Measurements from ENCODE around the gene ATG101. TPM values are rescaled to one million over a fixed set of nuclear protein-coding genes. Genes with fewer than 3 reads are reported as not detected.

The ATG101 gene
- total RNA-seq, 4 donors from 2014 or later, result 23.3 to 49.4 (median 37.3) TPM

GRCh38 chr12:52042706-52043385 is 26.9 kb upstream of the ATG101 start:
- intact Hi-C loops (cut with DNase I; ENCODE audit: low total_unique reads), result loop anchor here (5.0 kb wide), 1 partner anchor 1004 kb away; no protein-coding TSS in a partner anchor

GRCh38 chr12:52043386-52044212 is 26.2 kb upstream of the ATG101 start:
- Histone ChIP-seq H3K4me3 (peak overlapping the region; percentile 52 to 74 (median 61)), H3K4me1 (peaks cover 53 to 56% of the 10 kb centered on the region in 2 donors), H3K9me3 (no peaks in the 10 kb centered on the region), H3K36me3 (no peaks in the 10 kb centered on the region), H3K27ac (peak overlapping the region; percentile 90 to 98 (median 94)), H3K27me3 (no peaks in the 10 kb centered on the region)
- TF ChIP-seq POLR2A (IDR thresholded peaks at IDR 0.05), result peak; percentile 91 to 97
- TF ChIP-seq CTCF (IDR thresholded peaks at IDR 0.05 in 4 of 5, conservative IDR thresholded peaks at IDR 0.05 in 1 of 5), result no peak
- peak; percentile 61 to 65 for ATAC-seq
- DNase-seq, result peak; percentile 86 to 97
- intact Hi-C loops (cut with DNase I; ENCODE audit: low total_unique reads), result loop anchor here (5.0 kb wide), 1 partner anchor 1004 kb away; no protein-coding TSS in a partner anchor
- in situ Hi-C loops (cut with MboI; ENCODE audit: low sequenced_read_pairs in 4 of 4), result no loop called here

More at GRCh38 chr12:52042706-52043385, 26.9 kb upstream of the ATG101 start:
- H3K4me1 ChIP-seq, result peaks cover 57 to 59% of the 10 kb centered on the region in 2 donors
- H3K27ac ChIP-seq, result peak overlapping the region; percentile 90 to 98 (median 94)
- H3K27me3 ChIP-seq, result no peaks in the 10 kb centered on the region
- H3K4me3 ChIP-seq, result no peak overlapping the region
- no peaks in the 10 kb centered on the region for H3K9me3 ChIP-seq
- peak; percentile 68 to 88 for DNase-seq
- in situ Hi-C loops (cut with MboI; ENCODE audit: low sequenced_read_pairs in 4 of 4), result no loop called here
- TF ChIP-seq POLR2A (IDR thresholded peaks at IDR 0.05) (peak in 1 of 2 donors; percentile 12), CTCF (IDR thresholded peaks at IDR 0.05 in 4 of 5, conservative IDR thresholded peaks at IDR 0.05 in 1 of 5) (no peak)
- ATAC-seq, result peak; percentile 46 to 56
- no peaks in the 10 kb centered on the region for H3K36me3 ChIP-seq

GRCh38 chr12:52044292-52044983 is 25.3 kb upstream of the ATG101 start:
- peak; percentile 65 to 67 for ATAC-seq
- Histone ChIP-seq H3K9me3 (no peaks in the 10 kb centered on the region), H3K4me1 (peaks cover 58 to 62% of the 10 kb centered on the region in 2 donors), H3K27me3 (no peaks in the 10 kb centered on the region), H3K36me3 (no peaks in the 10 kb centered on the region), H3K4me3 (peak overlapping the region; percentile 52 to 74 (median 61)), H3K27ac (peak overlapping the region; percentile 90 to 98 (median 94))
- peak in 1 of 5 experiments; percentile 5 for TF ChIP-seq CTCF (IDR thresholded peaks at IDR 0.05 in 4 of 5, conservative IDR thresholded peaks at IDR 0.05 in 1 of 5)
- peak in 1 of 2 donors; percentile 46 for TF ChIP-seq POLR2A (IDR thresholded peaks at IDR 0.05)
- DNase-seq, result peak; percentile 87 to 95
- in situ Hi-C loops (cut with MboI; ENCODE audit: low sequenced_read_pairs in 4 of 4) (no loop called here), intact Hi-C loops (cut with DNase I; ENCODE audit: low total_unique reads) (loop anchor here (5.0 kb wide), 1 partner anchor 1003 kb away; no protein-coding TSS in a partner anchor)

- in situ Hi-C loops (cut with MboI; ENCODE audit: low sequenced_read_pairs in 4 of 4), result no loop called here
- ATAC-seq (no peak), DNase-seq (no peak)
- Histone ChIP-seq H3K27ac (peak overlapping the region; percentile 90 to 98 (median 94)), H3K9me3 (no peaks in the 10 kb centered on the region), H3K36me3 (no peaks in the 10 kb centered on the region), H3K4me3 (peak overlapping the region; percentile 52 to 74 (median 61)), H3K4me1 (peaks cover 67 to 71% of the 10 kb centered on the region in 2 donors), H3K27me3 (no peaks in the 10 kb centered on the region)
- intact Hi-C loops (cut with DNase I; ENCODE audit: low total_unique reads), result no loop called here
- TF ChIP-seq POLR2A (IDR thresholded peaks at IDR 0.05) (peak; percentile 11 to 37), CTCF (IDR thresholded peaks at IDR 0.05 in 4 of 5, conservative IDR thresholded peaks at IDR 0.05 in 1 of 5) (no peak)
These were observed 24.0 kb upstream of the ATG101 start for GRCh38 chr12:52045794-52046199.
